ENCODE measurements around the gene FBXO41.

FBXO41 gene

GRCh38 chr2:73256618-73256922, 27.7 kb downstream of the FBXO41 start:
- TF ChIP-seq SIN3A (IDR thresholded peaks at IDR 0.05; ENCODE audit: borderline replicate concordance, insufficient read depth, low read length): no peak
- TF ChIP-seq, protein P1, sequence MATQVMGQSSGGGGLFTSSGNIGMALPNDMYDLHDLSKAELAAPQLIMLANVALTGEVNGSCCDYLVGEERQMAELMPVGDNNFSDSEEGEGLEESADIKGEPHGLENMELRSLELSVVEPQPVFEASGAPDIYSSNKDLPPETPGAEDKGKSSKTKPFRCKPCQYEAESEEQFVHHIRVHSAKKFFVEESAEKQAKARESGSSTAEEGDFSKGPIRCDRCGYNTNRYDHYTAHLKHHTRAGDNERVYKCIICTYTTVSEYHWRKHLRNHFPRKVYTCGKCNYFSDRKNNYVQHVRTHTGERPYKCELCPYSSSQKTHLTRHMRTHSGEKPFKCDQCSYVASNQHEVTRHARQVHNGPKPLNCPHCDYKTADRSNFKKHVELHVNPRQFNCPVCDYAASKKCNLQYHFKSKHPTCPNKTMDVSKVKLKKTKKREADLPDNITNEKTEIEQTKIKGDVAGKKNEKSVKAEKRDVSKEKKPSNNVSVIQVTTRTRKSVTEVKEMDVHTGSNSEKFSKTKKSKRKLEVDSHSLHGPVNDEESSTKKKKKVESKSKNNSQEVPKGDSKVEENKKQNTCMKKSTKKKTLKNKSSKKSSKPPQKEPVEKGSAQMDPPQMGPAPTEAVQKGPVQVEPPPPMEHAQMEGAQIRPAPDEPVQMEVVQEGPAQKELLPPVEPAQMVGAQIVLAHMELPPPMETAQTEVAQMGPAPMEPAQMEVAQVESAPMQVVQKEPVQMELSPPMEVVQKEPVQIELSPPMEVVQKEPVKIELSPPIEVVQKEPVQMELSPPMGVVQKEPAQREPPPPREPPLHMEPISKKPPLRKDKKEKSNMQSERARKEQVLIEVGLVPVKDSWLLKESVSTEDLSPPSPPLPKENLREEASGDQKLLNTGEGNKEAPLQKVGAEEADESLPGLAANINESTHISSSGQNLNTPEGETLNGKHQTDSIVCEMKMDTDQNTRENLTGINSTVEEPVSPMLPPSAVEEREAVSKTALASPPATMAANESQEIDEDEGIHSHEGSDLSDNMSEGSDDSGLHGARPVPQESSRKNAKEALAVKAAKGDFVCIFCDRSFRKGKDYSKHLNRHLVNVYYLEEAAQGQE (IDR thresholded peaks at IDR 0.05; ENCODE audit: insufficient read depth in 1 of 2, low read depth in 2 of 2, low read length in 2 of 2): peak in 1 of 2 experiments; percentile 50; a peak in 1 of 4 replicates

GRCh38 chr2:73255907-73256617, 28.2 kb downstream of the FBXO41 start:
- TF ChIP-seq FOXP2 (optimal IDR thresholded peaks at IDR 0.05; ENCODE audit: borderline replicate concordance, extremely low read depth, extremely low read length, insufficient read depth): no peak
- TF ChIP-seq TAF1 (IDR thresholded peaks at IDR 0.05; ENCODE audit: borderline replicate concordance, insufficient read depth, low read length): no peak
- no peak for TF ChIP-seq POLR2AphosphoS5 (IDR thresholded peaks at IDR 0.05; ENCODE audit: low read depth, low read length)

- TF ChIP-seq POLR2AphosphoS5 (IDR thresholded peaks at IDR 0.05; ENCODE audit: low read depth, low read length) (0 out of 2 replicates have a peak, but pooled peaks have one; percentile 6), TAF1 (IDR thresholded peaks at IDR 0.05; ENCODE audit: borderline replicate concordance, insufficient read depth, low read length) (no peak), SIN3A (IDR thresholded peaks at IDR 0.05; ENCODE audit: borderline replicate concordance, insufficient read depth, low read length) (no peak)
Measured at GRCh38 chr2:73255007-73255644, 29.2 kb downstream of the FBXO41 start.

GRCh38 chr2:73254343-73255006, 29.8 kb downstream of the FBXO41 start:
- TF ChIP-seq SIN3A (IDR thresholded peaks at IDR 0.05; ENCODE audit: borderline replicate concordance, insufficient read depth, low read length) (no peak), POLR2AphosphoS5 (IDR thresholded peaks at IDR 0.05; ENCODE audit: low read depth, low read length) (0 out of 2 replicates have a peak, but pooled peaks have one; percentile 41)
- TF ChIP-seq, protein P1 (IDR thresholded peaks at IDR 0.05; ENCODE audit: insufficient read depth in 1 of 2, low read depth in 2 of 2, low read length in 2 of 2): no peak

DNA sequence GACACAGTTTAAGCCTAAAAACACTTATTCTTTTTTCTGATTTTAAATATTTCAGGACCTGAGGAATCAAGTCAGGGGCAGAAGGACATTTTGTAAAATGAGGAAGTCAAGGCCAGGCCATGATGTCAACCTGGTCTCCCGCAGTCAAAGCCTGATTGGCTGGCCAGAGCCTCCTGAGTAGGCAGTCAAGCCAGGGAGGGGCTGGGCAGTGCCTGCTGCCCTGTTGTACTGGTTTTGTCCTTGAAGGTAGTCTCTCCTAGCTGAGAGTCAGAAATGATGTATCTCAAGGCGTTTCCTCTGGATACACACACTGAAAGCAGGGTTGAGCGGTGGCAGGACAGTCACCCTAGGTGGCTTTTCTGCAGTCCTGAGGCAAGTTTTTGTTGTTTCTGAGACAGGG, 30.4 kb downstream of the FBXO41 start:
- TF ChIP-seq TAF1 (IDR thresholded peaks at IDR 0.05; ENCODE audit: borderline replicate concordance, insufficient read depth, low read length) (no peak), POLR2AphosphoS5 (IDR thresholded peaks at IDR 0.05; ENCODE audit: low read depth, low read length) (no peak), FOXP2 (optimal IDR thresholded peaks at IDR 0.05; ENCODE audit: borderline replicate concordance, extremely low read depth, extremely low read length, insufficient read depth) (no peak), SIN3A (IDR thresholded peaks at IDR 0.05; ENCODE audit: borderline replicate concordance, insufficient read depth, low read length) (no peak)
- TF ChIP-seq, protein P1 (IDR thresholded peaks at IDR 0.05; ENCODE audit: insufficient read depth in 1 of 2, low read depth in 2 of 2, low read length in 2 of 2): no peak

GRCh38 chr2:73253400-73253799, 30.9 kb downstream of the FBXO41 start:
- no peak for TF ChIP-seq POLR2AphosphoS5 (IDR thresholded peaks at IDR 0.05; ENCODE audit: low read depth, low read length)
- TF ChIP-seq, protein P1 (IDR thresholded peaks at IDR 0.05; ENCODE audit: insufficient read depth in 1 of 2, low read depth in 2 of 2, low read length in 2 of 2): no peak
- no peak for TF ChIP-seq TAF1 (IDR thresholded peaks at IDR 0.05; ENCODE audit: borderline replicate concordance, insufficient read depth, low read length)
- no peak for TF ChIP-seq FOXP2 (optimal IDR thresholded peaks at IDR 0.05; ENCODE audit: borderline replicate concordance, extremely low read depth, extremely low read length, insufficient read depth)
- TF ChIP-seq SIN3A (IDR thresholded peaks at IDR 0.05; ENCODE audit: borderline replicate concordance, insufficient read depth, low read length): no peak
